HT-29 (cell line): Measurements from ENCODE around the gene ERAP2. TPM values are rescaled to one million over a fixed set of nuclear protein-coding genes. Genes with fewer than 3 reads are reported as not detected.
"Not testable (repeated sequence)": the region's sequence is repeated elsewhere in the genome, so short reads cannot be mapped to it uniquely, and the experiment has no call there.

Experiments
- DNase-seq: peaks from one replicate; pipeline ENCODE4 v3.0.0-alpha.2; 2015; ENCODE audit warnings: low spot score
- total RNA-seq: library from RNA; depleted of rRNA; stranded (reverse); fragments of >200 nt; shearing (Covaris generic); gene quantifications from 2 replicates; pipeline ENCODE4 v1.2.3, GENCODE V29; 2014; rRNA removed

ERAP2 gene
- total RNA-seq, result 23.3 and 31.6 TPM in 2 replicates

DNA sequence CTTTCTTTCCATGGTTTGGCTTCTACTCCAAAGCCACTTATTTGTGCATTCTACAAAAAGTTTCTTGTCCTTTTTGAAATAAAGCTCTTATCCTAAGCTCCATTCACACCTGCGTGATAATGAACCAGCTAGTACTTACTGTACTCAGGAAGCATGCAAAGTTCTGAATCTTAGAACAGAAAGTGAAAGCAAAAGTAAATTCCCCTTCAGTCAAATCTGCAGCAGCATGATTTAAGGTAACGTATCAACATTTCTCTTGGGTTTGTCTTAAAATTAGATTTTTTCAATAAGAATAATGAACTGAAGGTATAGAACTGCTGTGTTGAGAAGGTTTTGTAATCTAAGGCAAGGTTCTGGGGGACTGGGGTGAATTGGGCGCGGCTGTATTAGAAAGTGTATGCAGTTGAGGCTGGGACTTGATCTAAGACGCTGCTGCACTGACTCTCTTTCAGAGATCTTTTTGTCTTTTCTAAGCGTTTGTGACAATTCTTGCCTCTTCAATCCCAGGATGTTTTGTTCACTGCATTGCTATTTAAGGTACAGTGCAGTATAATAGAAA, at the start of gene ERAP2:
Gene ERAP2 (plus strand): TSS at position 209 of the 559 bp plus-strand sequence. CDS start 3,186 bp downstream, outside the sequence.
- peak; percentile 65 for DNase-seq

GRCh38 chr5:96829297-96829696, 47.0 kb upstream of the ERAP2 start:
- DNase-seq, result no peak

DNA sequence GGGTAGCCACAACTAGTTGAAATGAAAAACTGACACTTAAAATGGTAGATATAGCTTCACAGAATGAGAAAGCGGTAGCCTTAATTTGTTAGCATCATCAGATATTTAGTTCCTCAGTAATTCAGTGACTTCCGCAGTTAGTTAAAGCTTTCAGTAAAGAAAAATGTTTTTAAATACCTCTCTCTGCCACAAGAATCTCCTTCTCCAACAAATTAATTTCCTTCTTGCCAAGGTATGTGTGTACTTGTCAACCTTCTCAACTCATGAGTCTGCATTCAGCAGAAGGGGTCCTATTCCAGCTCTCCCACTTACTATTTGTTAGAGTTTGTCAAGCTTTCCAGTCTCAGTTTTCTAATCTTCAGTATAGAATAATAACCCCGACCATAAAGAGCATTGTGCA, 42.3 kb upstream of the ERAP2 start:
- DNase-seq, result no peak

DNA sequence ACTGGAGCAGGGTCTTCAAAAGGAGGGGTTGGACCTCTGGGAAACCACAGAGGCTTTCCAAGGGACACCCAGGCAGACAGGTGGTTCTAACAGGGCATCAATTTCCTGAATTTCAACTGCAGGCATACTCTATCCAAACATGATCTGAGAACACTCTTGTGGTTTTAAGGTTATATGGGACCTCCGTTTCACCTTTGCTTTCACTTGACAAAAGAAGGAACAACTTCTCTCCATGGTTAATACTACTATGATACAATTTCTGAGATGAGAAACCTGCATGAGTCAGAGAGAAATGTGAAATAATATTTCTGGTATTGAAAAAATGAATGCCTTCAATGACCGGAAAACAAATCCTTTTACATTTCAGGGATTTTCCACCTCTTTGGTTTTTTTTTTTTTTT, 40.5 kb upstream of the ERAP2 start:
- no peak for DNase-seq

DNA sequence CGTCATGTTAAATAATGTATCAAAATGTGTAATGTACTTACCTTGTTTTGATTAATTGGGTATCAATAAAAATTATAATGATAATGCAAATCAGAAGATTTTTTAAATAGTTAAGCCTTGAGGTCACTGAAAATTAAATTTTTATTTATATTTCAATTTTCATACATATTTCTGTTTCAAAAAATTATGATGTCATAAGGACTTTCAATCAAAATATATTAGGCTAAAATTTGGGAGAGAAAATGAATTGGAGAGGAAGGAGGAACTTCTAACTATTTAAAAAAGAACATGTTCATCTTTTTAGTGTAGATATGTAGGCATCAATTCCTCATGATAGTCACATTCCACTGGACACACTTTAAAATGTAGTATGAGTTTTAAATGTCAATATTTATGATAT, 39.5 kb upstream of the ERAP2 start:
- DNase-seq, result no peak

GRCh38 chr5:96837303-96837702, 39.0 kb upstream of the ERAP2 start:
- no peak for DNase-seq

GRCh38 chr5:96838201-96839070, 37.9 kb upstream of the ERAP2 start:
- DNase-seq, result no peak

DNA sequence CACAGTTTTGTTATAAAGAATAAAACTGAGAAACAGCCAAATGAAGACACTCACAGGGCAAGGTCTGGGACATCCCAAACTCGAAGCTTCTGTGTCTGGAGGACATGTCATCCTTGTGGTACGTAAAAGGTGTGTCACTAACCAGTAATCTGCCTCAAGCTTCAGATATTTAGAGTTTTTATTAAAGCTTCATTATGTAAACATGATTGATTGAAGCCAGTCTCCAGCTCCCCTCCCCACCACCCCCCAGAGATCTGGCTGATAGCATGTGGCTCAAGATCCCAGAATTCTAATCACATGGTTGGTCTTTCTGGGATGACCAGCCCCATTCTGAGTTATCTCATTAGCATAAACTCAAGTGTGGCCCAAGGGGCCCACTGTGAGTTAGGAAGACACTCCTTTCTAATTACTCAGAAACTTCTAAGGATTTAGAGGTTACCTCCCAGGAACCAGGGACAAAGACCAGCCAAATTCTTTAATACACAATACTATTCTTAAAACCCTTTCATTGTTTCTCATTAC, 37.2 kb upstream of the ERAP2 start:
- DNase-seq, result no peak

GRCh38 chr5:96841931-96842330, 34.4 kb upstream of the ERAP2 start:
- DNase-seq, result not testable (repeated sequence)

DNA sequence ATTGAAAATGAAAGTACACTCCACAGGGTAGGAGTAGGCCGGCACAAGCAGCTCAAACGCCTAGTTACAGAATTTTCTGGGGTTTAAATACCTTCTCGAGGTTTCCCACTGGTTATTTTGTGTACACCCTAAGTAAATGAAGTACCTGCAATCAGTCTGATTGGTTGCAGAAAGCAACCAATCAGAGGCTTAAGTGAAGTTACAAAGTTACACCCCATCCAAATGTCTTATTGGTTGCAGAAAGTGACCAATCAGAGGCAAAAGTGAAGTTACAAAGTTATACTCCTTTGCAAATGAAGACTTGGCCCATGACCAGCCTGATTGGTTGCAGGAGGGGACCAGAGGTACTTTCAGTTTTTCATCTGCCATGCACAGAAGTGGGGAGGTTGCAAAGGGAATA, 33.2 kb upstream of the ERAP2 start:
- no peak for DNase-seq

DNA sequence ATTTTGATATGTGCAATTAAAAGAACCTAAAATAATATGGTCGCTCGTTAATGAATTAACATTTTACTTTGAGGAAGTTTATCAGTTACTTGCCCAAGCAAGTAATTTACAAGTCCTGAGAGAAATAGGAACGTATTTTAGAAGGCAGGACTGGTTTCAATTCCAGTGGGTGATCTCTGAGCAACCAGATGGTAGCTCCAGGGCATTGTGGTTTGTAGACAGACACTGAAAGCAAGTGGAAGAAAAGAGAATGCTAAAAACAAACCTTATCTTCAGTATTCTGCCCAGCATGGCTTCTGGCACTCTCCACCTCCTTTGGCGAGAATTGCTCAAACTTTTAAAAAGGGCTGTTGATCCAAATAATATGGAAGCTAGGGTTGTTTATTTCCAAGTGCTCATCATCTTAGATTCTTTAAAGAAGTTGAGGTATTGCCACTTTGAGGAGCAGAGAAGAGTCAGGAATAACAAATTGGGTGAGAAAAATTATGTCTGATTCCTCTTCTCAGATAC, 31.8 kb upstream of the ERAP2 start:
- DNase-seq, result no peak

DNA sequence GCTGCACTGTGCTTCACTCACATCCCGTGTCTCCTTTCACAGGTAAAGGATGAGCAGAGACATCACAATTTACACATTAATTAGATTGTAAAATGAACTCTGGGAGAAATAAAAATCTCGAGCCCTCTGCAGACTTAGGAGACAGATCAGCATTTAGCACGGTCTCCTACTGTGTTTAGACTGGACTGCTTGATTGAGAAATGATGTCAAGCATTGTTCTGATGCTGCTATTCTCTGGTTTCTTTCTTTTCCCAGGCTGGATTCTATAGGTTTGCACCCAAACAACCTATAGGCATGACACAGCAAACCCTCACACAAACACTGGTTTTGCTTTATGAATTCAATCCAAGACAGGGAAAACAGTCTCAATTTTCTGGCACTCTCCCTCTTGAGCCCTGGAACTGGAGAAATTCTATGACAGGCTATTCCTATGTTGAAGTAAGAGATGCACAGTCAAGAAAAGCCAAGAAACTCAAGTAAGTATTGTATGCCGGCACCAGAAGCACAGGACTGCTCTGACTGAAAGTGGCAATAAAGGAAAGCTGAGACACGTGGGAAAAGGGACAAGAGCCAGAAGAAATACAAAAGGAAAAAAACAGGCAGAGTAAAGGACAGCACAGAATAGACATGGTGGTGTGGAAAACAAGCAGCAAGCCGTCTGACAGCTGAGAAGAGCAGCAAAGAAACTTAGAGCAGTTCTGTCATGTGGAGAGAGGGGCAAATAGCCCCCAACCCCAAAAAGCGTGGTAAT, 24.8 kb upstream of the ERAP2 start:
- DNase-seq, result no peak

DNA sequence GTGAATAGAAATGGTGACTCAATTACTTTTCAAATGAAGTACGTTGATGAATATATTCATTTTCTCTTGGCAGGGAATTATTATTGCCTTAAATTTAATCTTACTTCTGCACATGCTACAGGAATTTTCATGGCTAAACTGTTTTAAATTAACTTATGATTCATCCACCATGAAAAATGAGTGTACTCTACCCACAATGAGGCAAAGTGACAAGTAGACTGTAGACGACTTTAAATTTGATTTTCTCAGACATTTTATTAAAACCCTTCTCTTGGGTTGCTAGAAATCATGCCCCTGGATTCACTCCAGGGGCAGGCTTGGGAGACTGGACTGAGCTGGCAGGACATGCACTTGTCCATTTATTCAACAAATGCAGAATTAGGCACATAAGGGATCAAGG, 23.5 kb upstream of the ERAP2 start:
- no peak for DNase-seq

DNA sequence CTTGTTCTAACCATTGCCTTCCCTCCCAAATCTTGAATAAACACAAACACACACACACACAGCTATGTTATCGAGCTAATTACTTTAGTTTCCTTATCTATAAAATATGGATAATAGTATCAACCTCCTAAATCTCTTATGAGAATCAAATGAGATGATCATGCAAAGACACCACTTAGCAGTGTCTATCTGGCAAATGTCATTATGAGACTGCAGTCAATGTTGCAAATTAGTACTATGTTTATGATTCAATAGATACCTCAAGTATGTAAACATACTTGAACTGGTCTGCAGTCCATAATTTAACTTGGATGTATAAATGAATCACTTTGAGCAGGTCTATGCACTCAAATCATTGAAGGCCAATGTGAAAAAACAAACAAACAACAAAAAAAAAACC, 22.2 kb upstream of the ERAP2 start:
- no peak for DNase-seq

DNA sequence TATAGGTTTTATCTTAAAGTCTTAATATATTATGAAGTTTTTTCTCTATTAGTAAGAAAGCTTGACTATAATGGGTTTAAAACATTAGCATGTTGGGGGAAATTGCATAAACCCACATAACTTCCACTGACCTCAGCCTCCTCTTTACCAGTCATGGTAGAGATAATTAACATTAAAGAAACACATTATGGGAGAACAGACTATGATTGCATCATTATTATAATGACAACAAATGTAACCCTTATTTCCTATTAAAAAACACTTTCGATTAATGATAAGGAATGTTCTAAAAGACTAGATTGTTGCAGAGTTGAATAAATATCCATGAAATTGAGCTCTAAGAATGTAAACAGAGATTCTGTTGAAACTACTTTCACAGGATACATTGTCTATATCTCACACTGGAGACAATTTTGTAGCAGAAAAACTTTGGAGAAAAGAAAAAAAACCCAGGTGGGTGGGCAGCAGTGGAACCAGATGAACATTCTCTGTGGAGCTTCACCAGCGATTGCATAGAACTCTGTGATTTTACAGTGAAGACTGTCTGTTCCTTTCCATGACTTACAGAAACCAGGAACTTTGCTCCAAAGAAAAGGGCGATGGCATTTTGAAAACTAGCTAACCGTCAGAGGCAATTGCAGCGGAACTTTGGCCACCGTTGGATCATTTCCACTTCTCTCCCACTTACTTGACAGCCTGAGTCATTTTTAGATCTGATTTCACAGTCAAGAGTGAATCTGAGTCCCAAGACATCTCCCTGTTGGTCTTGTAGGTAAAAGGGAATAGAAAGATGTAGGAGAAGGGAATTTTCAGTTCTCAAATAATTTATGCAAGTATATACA, 21.0 kb upstream of the ERAP2 start:
- DNase-seq, result peak; percentile 31

- DNase-seq, result no peak
These were observed 19.9 kb upstream of the ERAP2 start for GRCh38 chr5:96856371-96856770.

GRCh38 chr5:96857454-96857853, 18.8 kb upstream of the ERAP2 start:
- no peak for DNase-seq

DNA sequence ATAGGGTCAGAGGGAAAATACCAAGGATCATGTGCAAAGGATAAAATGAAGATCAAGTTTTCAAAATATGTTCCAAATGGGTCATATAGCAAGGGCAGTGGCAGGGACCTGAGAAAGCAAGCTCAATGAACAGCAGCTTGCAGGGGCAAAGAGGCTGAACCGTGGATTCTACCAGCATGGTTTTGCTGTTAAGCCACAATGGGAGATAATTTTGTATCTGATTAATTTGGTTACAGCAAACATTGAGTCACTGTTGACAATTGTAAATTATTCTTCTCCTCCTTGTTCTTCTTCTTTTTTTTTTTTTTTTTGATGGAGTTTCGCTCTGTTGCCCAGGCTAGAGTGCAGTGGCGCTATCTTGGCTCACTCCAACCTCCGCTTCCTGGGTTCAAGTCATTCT, 18.4 kb upstream of the ERAP2 start:
- no peak for DNase-seq

GRCh38 chr5:96859375-96859774, 16.9 kb upstream of the ERAP2 start:
- no peak for DNase-seq

- no peak for DNase-seq
These were observed 15.2 kb upstream of the ERAP2 start for GRCh38 chr5:96861076-96861475.

GRCh38 chr5:96863114-96863513, 13.2 kb upstream of the ERAP2 start:
- no peak for DNase-seq
